SK-N-MC (cell line): ENCODE results near the gene SDE2.
"Not testable (repeated sequence)": the region's sequence is repeated elsewhere in the genome, so short reads cannot be mapped to it uniquely, and the experiment has no call there.

ENCODE experiments used
- DNase-seq: peaks from one replicate; pipeline ENCODE4 v3.0.0-alpha.2; 2011; ENCODE audit warnings: low read depth, low spot score
- H3K27ac ChIP-seq: fragments of 200-600 bp; sonication (generic); 2 replicates; pipeline ENCODE4 v1.5.1; 2016; ENCODE audit warnings: mixed run types
- H3K36me3 ChIP-seq: fragments of 200-600 bp; sonication (generic); 2 replicates; pipeline ENCODE4 v1.6.1; 2017; ENCODE audit warnings: antibody characterized with exemption, low read length, mixed read lengths; ENCODE audit not compliant: insufficient read depth
- H3K4me3 ChIP-seq: fragments of 200-600 bp; sonication (generic); 2 replicates; pipeline ENCODE4 v1.5.1; 2016
- H3K9ac ChIP-seq: fragments of 200-600 bp; sonication (generic); 2 replicates; pipeline ENCODE4 v1.8.0; 2017; ENCODE audit warnings: mixed run types, mixed read lengths; ENCODE audit not compliant: insufficient read length
- H3K9me3 ChIP-seq: fragments of 200-600 bp; sonication (generic); 2 replicates; pipeline ENCODE4 v1.6.1; 2017; ENCODE audit warnings: low read depth, mild to moderate bottlenecking, antibody characterized with exemption, low read length, moderate library complexity, mixed read lengths
- EZH2 ChIP-seq: fragments of 200-600 bp; sonication (generic); IDR thresholded peaks from one replicate; pipeline ENCODE4 v1.6.1; 2017; ENCODE audit warnings: antibody characterized with exemption
- FOXP2 ChIP-seq: optimal IDR thresholded peaks from 2 replicates; pipeline ENCODE3; 2011; ENCODE audit warnings: mild to moderate bottlenecking, moderate library complexity; ENCODE audit not compliant: insufficient read depth; ENCODE audit errors: extremely low read length, control extremely low read depth
- POLR2AphosphoS5 ChIP-seq: IDR thresholded peaks from 2 replicates; pipeline ENCODE4 v1.6.1; 2012; ENCODE audit warnings: mild to moderate bottlenecking, low read depth, low read length, borderline replicate concordance

SDE2 gene

DNA sequence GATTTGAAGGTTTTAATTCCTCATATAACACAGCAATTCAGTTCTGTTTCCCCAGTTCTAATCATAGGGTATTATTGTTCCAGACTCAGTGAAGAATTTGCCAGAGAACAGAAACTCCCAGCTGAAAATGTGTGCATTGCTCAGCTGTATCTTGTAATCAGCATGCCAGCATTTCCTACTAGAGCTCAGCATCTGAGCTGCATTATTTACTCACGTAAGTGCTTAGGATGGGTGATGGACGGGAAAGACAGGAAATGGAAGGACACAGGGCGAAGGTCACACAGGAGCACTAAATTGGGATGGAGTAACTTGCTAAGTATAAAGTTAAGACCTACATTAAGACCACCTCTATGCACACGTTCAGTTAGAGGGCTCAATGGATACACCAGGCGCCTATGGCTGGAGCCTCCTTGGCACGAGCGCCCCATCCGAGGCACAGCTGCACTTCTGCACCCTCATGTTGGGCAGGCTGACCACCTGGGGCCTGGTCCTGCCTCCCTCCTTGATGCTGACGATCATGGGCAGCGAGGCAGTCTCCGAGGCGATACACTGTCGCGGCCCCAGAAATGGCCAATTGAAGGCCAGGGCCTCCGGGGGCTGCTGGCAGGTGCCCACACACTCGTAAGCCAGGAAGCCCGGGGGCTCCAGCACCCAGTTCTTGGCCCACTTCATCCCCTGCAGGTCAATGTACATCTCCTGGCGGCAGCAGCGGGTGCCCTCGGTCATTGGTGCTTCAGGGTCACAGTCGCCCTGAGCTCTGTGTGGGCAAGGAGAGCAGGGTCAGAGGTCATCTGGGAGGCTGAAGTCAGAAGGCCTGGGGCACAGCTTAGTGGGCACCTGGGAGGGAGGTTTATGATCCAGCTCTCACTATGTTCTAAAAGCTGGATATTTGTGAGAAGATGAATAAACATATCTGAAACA is 61.8 kb downstream of the SDE2 start:
- Histone ChIP-seq H3K9me3 (no peaks in the 10 kb centered on the region), H3K4me3 (no peak overlapping the region), H3K27ac (peak overlapping the region; percentile 44; the same call in 1 of the 2 replicates), H3K9ac (no peak overlapping the region), H3K36me3 (no peaks in the 10 kb centered on the region)
- TF ChIP-seq POLR2AphosphoS5 (no peak), FOXP2 (no peak), EZH2 (no peak)
- no peak for DNase-seq

DNA sequence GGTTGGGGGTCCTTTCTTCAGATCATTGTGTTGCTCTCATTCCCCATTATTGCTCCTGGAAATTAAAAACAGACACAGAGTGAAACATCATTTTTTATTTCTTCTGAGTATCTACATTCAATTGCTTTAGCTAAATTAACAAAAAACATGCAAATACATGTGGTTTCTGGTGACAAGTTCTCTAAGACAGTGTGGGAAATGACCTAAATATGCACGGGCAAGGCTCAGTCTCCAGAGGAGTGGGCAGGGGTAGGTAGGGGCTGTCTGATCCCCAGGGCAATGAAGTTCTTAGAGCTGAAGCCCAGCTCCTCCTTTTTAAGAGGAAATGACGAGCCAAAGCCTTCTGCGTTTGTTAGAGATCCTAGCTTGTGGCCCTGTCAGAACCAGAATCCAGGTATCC is 62.6 kb downstream of the SDE2 start:
- peak overlapping the region; percentile 44; the same call in 1 of the 2 replicates for H3K27ac ChIP-seq
- DNase-seq: no peak
- no peaks in the 10 kb centered on the region for H3K9me3 ChIP-seq
- TF ChIP-seq EZH2 (no peak), POLR2AphosphoS5 (no peak), FOXP2 (no peak)
- no peaks in the 10 kb centered on the region for H3K36me3 ChIP-seq
- no peak overlapping the region for H3K9ac ChIP-seq
- no peak overlapping the region for H3K4me3 ChIP-seq

DNA sequence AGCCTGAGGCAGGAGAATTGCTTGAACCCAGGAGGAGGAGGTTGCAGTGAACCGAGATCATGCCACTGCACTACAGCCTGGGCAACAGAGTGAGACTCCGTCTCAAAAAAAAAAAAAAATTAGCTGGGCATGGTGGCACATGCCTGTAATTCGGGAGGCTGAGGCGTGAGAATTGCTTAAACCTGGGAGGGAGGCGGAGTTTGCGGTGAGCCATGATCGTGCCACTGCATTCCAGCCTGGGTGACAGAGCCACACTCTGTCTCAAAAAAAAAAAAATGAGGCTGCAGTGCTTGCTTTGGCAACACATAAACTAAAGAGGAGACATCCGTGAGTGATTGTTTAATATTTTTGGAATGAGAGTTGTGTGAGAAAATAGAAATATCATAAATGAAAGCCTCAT is 63.1 kb downstream of the SDE2 start:
- not testable (repeated sequence) for H3K9me3 ChIP-seq, DNase-seq, H3K36me3 ChIP-seq, H3K4me3 ChIP-seq, H3K9ac ChIP-seq
- peak overlapping the region; percentile 44; the same call in 1 of the 2 replicates for H3K27ac ChIP-seq

DNA sequence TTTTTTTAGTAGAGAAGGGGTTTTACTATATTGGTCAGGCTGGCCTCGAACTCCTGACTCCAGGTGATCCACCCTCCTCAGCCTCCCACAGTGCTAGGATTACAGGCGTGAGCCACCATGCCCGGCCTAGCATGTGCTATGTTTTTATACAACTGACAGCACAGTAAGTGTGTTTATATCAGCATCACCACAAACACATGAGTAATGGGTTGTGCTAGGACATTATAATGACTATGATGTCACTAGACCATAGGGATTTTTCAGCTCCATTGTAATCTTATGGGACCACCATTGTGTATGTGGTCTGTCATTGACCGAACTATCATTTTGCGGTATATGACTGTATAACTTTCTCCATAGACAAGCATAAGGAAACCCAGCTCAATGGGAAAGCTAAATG is 64.4 kb downstream of the SDE2 start:
- H3K36me3 ChIP-seq: no peaks in the 10 kb centered on the region
- H3K9me3 ChIP-seq: no peaks in the 10 kb centered on the region
- H3K9ac ChIP-seq: no peak overlapping the region
- TF ChIP-seq POLR2AphosphoS5: no peak
- TF ChIP-seq EZH2: no peak
- TF ChIP-seq FOXP2: no peak
- H3K4me3 ChIP-seq: no peak overlapping the region
- no peak for DNase-seq
- H3K27ac ChIP-seq: no peak overlapping the region

DNA sequence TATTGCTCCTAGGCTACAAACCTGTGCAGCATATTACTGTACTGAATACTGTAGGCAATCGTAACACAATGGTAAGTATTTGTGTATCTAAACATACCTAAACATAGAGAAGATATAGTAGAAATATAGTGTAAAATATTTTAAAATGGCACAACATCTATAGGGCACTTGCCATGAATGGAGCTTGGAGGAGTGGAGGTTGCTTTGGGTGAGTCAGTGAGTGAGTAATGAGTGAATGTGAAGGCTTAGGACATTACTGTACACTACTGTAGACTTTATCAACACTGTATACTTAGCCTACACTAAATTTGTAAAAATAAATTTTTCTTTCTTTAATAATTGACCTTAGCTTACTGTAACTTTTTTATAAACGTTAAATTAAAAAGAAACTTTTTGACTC is 66.1 kb downstream of the SDE2 start:
- H3K27ac ChIP-seq: no peak overlapping the region
- H3K4me3 ChIP-seq: no peak overlapping the region
- TF ChIP-seq POLR2AphosphoS5 (no peak), EZH2 (no peak), FOXP2 (no peak)
- no peak overlapping the region for H3K9ac ChIP-seq
- H3K9me3 ChIP-seq: no peaks in the 10 kb centered on the region
- no peak for DNase-seq
- H3K36me3 ChIP-seq: no peaks in the 10 kb centered on the region
